ENCODE results near the gene CCDC150.
"Not testable (repeated sequence)": the region's sequence is repeated elsewhere in the genome, so short reads cannot be mapped to it uniquely, and the experiment has no call there.

The CCDC150 gene

DNA sequence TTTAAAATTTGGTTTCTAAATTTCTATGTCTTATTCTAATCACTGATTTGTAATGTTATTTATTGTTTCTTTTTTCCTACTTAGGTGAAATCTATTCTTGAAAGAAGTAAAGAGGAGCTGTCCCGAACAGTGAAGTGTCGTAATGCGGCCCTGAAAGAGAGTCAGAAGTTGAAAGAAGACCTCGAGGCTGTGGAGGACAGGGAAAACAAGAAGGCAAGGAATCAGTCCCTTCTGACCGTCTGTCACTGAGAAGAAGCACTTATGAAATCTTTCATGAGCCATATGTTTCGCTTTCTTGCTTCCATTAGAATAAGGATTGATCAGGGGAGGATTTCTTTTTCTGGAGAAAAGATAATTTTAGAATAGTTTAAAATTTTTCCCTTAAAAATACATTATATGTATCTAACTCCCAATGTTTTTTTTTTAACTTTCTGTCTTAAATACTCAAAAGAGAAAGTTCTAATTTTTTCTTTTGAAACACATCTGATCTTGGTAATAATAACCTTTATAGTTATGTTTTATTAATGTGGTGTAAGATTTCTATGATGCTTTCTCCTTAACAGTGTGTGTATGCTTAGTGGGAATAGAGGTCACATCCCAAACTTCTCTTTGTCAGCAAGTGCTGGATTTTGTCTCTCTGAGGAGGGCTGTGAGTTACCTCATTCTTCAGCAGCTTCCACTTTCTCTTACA lies 79.0 kb downstream of the CCDC150 start:
- DNase-seq (ENCODE audit: low spot score): no peak

DNA sequence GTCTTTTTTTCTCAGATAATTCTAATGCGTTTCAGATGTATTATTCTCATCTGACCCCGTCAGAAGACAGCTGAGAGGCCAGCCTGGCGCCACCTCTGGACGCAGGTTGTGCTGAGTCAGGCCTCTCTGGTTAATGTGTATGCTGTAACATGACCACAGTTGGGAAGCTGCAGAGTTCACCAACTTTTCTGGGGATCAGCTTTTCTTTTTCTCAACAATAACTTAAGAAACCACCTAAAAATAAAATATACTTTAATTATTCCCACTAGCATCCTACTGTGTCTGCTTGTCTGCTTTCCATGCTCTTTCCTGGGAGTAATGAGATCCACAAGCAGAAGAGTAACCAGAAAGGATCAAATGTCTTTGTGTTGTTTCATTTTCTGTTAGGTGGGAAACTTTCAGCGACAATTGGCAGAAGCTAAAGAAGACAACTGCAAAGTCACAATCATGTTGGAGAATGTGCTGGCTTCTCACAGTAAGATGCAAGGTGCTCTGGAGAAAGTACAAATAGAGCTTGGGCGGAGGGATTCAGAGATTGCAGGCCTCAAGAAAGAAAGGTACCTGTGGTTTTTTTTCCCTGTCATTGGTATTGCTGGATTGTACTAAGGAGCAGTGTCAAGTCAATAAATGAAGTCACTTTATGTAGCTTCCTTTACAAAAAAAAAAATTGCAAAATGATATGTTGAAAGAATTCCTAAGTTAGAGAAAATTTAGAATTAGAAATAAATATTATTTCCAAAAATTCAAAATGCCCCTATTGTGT lies 79.8 kb downstream of the CCDC150 start:
- DNase-seq (ENCODE audit: low spot score): no peak

DNA sequence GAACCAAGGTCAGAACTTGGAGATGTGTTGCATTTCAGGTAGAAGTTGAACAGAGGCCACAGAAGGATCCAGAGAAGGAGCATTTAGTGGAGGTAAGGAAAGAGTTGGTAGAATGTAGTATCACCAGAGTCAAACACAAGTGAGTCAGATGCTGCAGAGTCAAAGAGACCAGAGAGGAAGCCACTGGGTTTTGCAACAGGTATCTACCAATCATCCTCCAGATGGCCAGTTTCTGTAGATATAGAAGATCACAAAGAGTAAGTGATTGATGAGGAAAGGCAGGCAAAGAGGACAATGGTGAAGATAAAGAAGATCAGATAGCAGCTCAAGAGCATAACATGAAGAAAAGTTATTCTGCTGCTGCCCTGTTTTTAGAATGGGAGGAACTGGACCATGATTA lies 84.1 kb downstream of the CCDC150 start:
- no peak for DNase-seq (ENCODE audit: low spot score)

- no peak for DNase-seq (ENCODE audit: low spot score)
Observed at GRCh38 chr2:196725218-196725617, 85.7 kb downstream of the CCDC150 start.

- DNase-seq (ENCODE audit: low spot score): no peak
Observed at GRCh38 chr2:196725882-196726281, 86.4 kb downstream of the CCDC150 start.

- no peak for DNase-seq (ENCODE audit: low spot score)
Observed at GRCh38 chr2:196729418-196729817, 89.9 kb downstream of the CCDC150 start.

DNA sequence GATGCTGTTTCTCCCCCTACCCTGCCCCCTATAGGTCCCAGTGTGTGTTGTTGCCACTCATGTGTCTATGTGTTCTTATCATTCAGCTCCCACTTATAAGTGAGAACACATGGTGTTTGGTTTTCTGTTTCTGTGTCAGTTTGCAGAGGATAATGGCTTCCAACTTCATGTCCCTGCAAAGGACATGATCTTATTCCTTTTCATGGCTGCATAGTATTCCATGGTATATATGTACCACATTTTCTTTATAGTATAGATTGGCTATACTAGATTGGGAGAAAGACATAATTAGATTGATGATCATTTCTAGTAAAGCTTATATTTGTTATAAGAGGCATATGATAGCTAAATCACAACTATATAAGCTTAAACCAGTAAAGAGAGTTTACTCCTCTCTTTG lies 97.1 kb downstream of the CCDC150 start:
- not testable (repeated sequence) for DNase-seq (ENCODE audit: low spot score)

GRCh38 chr2:196737046-196737445 lies 97.5 kb downstream of the CCDC150 start:
- no peak for DNase-seq (ENCODE audit: low spot score)

DNA sequence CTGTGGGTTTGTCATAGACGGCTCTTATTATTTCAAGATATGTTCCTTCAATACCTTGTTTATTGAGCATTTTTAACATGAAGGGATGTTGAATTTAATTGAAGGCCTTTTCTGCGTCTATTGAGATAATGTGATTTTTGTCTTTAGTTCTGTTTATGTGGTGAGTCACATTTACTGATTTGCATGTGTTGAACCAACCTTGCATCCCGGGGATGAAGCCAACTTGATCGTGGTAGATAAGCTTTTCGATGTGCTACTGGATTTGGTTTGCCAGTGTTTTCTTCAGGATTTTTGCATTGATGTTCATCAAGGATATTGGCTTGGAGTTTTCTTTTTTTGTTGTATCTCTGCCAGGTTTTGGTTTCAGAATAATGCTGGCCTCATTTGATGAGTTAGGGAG lies 99.5 kb downstream of the CCDC150 start:
- no peak for DNase-seq (ENCODE audit: low spot score)

DNA sequence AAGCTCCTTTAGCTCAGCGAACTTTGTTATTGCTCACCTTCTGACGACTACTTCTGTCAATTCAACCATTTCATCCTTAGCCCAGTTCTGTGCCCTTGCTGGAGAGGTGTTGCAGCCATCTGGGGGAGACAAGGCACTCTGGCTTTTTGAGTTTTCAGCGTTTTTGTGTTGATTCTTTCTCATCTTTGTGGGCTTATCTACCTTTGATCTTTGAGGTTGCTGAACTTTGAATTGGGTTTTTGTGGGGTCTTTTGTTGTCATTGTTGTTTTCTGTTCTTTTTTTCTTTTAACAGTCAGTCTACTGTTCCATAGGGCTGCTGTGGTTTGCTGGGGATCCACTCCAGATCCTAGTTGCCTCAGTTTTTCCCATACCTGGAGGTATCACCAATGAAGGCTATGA lies 102.7 kb downstream of the CCDC150 start:
- no peak for DNase-seq (ENCODE audit: low spot score)

- DNase-seq (ENCODE audit: low spot score): no peak
Observed at GRCh38 chr2:196742685-196743084, 103.2 kb downstream of the CCDC150 start.

DNA sequence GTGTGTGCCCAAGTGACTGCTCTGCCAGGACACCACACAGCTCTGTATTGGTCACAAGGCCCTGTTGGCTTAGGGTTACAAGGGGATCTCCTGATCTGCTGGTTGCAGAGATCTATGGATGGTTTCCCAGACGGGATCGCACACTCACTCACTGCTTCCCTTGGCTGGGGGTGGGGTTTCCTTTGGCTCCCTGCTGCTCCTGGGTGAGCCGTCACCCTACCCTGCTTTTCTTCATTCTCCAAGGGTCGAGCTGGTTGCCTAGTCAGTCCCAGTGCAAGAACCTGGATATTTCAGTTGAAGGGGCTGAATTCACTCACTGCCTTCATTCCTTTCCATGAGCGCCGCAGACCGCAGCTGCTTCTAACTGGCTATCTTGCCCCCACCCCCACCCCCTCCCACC lies 103.7 kb downstream of the CCDC150 start:
- DNase-seq (ENCODE audit: low spot score): no peak

DNA sequence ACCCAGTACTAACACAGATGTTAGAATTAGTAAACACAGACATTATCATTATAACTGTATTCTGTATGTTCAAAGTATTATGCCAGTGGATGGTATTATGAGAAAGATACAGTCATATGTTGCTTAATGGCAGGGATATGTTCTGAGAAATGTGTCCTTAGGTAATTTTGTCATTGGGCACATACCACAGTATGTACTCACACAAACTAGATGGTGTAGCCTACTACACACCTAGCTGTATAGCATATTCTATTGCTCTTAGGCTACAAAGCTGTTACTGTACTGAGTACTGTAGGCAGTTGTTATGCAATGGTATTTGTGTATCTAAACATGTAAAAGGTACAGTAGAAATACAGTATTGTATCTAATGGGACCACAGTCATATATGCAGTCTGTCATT lies 106.2 kb downstream of the CCDC150 start:
- DNase-seq (ENCODE audit: low spot score): no peak

DNA sequence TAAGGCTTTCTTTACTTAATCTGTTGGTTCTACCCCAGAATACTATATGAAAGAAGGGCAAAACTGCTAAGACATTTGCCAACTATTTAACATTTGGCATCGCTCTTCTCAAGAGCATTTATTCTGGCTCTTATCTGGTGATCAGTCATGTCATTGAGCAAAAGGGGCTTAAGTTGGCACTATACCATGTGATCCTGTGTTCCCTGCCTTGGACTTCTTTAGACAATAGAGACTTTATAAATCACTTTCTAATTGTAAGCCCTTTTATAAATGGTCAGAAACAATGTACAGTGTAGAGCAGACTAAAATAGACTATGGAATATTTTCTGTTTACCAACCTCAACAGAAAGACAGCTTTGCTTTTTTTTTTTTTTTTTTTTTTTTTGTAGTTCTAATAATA lies 107.9 kb downstream of the CCDC150 start:
- no peak for DNase-seq (ENCODE audit: low spot score)

- DNase-seq (ENCODE audit: low spot score): no peak
Observed at GRCh38 chr2:196748123-196748522, 108.6 kb downstream of the CCDC150 start.

GRCh38 chr2:196750291-196750923 lies 110.9 kb downstream of the CCDC150 start:
- no peak for DNase-seq (ENCODE audit: low spot score)

GRCh38 chr2:196750977-196751631 lies 111.6 kb downstream of the CCDC150 start:
- DNase-seq (ENCODE audit: low spot score): no peak

- no peak for DNase-seq (ENCODE audit: low spot score)
Observed at GRCh38 chr2:196758474-196759377, 119.2 kb downstream of the CCDC150 start.

GRCh38 chr2:196759378-196759706 lies 119.8 kb downstream of the CCDC150 start:
- DNase-seq (ENCODE audit: low spot score): no peak

GRCh38 chr2:196767101-196767500 lies 127.6 kb downstream of the CCDC150 start:
- DNase-seq (ENCODE audit: low spot score): no peak
